Kidney (tissue), 14 donors: ENCODE data around the gene IL3RA. TPM values are rescaled to one million over a fixed set of nuclear protein-coding genes. Genes with fewer than 3 reads are reported as not detected.
"Not testable (repeated sequence)": the region's sequence is repeated elsewhere in the genome, so short reads cannot be mapped to it uniquely, and the experiment has no call there.

Experiments used
- DNase-seq, 5 donors: peaks; one replicate each; pipeline ENCODE4 v3.0.0-alpha.2; 2013 to 2020
- FAIRE-seq: peaks from 2 replicates; lab custom pipeline; 2012; peaks lifted over from hg19 to GRCh38; lab: Jason Lieb, UNC
- H3K27ac ChIP-seq, 2 donors: one replicate each; pipeline ENCODE4 v1.7.0; 2013; ENCODE audit warnings: low read depth in 2 of 2, low read length in 2 of 2, inconsistent platforms in 1 of 2
- H3K27me3 ChIP-seq: one replicate; pipeline ENCODE4 v1.7.1; 2013; ENCODE audit warnings: low read length, inconsistent platforms; ENCODE audit not compliant: control insufficient read depth, insufficient read depth
- H3K36me3 ChIP-seq, 3 donors: one replicate each; pipeline versions ENCODE4 v1.7.0 to v1.7.1; 2013; ENCODE audit warnings: low read length in 3 of 3, control low read depth in 1 of 3, inconsistent platforms in 1 of 3; ENCODE audit not compliant: insufficient read depth in 3 of 3, control insufficient read depth in 2 of 3
- H3K4me1 ChIP-seq, 3 donors: one replicate each; pipeline versions ENCODE4 v1.7.0 to v1.7.1; 2013; ENCODE audit warnings: low read length in 3 of 3, inconsistent platforms in 1 of 3, low read depth in 1 of 3; ENCODE audit not compliant: control insufficient read depth in 2 of 3, insufficient read depth in 2 of 3
- H3K4me3 ChIP-seq, 3 donors: one replicate each; pipeline versions ENCODE4 v1.7.0 to v1.8.1; 2013; ENCODE audit warnings: low read length in 3 of 3, control low read depth in 1 of 3, inconsistent platforms in 1 of 3
- H3K9ac ChIP-seq, 3 donors: one replicate each; pipeline versions ENCODE4 v1.7.0 to v1.7.1; 2013; ENCODE audit warnings: low read length in 3 of 3, control low read depth in 1 of 3, inconsistent platforms in 1 of 3
- H3K9me3 ChIP-seq, 3 donors: one replicate each; pipeline versions ENCODE4 v1.7.0 to v1.7.1; 2013; ENCODE audit warnings: low read length in 3 of 3, control low read depth in 1 of 3, inconsistent platforms in 1 of 3; ENCODE audit not compliant: control insufficient read depth in 2 of 3, insufficient read depth in 1 of 3
- intact Hi-C: fragments of 100-400 bp; cut with DNase I; formaldehyde crosslinking; loops from one replicate; pipeline ENCODE4 v1.11.1; 2022
- polyA plus RNA-seq: library from polyadenylated mRNA; stranded (reverse); fragments of 350-450 nt; fragmentation: Illumina TruSeq; extraction: RNeasy Lipid Tissue Mini Kit (QIAGEN cat#74804); gene quantifications from one replicate; pipeline ENCODE4 v1.2.3, GENCODE V29; 2014; ENCODE audit warnings: low read depth, low replicate concordance; ENCODE audit not compliant: insufficient read depth
- total RNA-seq: library from RNA; stranded (reverse); fragmentation: NEBNext Ultra II Directional; extraction: Animal tissue kit (Norgen Biotek cat#: 25700); gene quantifications from one replicate; pipeline ENCODE4 v1.2.1, GENCODE V29; 2021
- TF ChIP-seq, protein P1 (sequence below): IDR thresholded peaks from 3 replicates; pipeline ENCODE4 v1.5.1; 2012; ENCODE audit warnings: mild to moderate bottlenecking, moderate library complexity, borderline replicate concordance; ENCODE audit not compliant: insufficient read depth; ENCODE audit errors: extremely low read depth
- donor health status: control.
- donor health status: control.
- donor health status: control.
- donor health status: control.
- donor health status: control.
- donor health status: DM: yes; HTN: yes; CAD: no.
- donor health status: Normal renal cell carcinoma (clear cell type).

IL3RA gene
- total and polyA plus RNA-seq, 2 donors from 2014 or later = 4.6 to 10.2 TPM

DNA sequence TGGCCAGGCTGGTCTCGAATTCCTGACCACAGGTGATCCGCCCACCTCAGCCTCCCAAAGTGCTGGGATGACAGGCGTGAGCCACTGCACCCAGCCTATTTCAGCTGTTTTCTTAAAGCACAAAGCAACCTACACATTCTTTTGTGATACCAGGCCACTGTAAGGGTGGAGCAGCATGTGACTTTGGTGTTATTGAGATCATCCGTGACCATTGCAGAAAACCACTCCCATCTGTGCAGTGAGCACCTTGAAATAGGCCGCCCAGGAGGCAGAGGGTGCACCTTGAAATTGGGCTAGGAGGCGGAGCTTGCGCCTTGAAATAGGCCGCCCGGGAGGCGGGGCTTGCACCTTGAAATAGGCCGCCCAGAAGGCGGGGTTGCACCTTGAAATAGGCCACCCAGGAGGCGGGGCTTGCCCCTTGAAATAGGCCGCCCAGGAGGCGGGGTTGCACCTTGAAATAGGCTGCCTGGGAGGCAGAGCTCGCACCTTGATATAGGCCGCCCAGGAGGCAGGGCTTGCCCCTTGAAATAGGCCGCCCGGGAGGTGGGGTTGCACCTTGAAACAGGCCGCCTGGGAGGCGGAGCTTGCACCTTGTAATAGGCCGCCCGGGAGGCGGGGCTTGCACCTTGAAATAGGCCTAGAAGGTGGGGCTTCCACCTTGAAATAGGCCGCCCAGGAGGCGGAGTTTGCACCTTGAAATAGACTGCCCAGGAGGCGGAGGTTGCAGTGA is 64.3 kb downstream of the IL3RA start:
- Histone ChIP-seq H3K9ac (no peak overlapping the region), H3K4me1 (no peaks in the 10 kb centered on the region), H3K4me3 (no peak overlapping the region), H3K9me3 (peaks cover 0 to 12% (median 0%) of the 10 kb centered on the region in 3 donors), H3K27me3 (no peaks in the 10 kb centered on the region), H3K36me3 (peaks cover 24 to 33% (median 28%) of the 10 kb centered on the region in 3 donors), H3K27ac (no peak overlapping the region)
- TF ChIP-seq, protein P1, sequence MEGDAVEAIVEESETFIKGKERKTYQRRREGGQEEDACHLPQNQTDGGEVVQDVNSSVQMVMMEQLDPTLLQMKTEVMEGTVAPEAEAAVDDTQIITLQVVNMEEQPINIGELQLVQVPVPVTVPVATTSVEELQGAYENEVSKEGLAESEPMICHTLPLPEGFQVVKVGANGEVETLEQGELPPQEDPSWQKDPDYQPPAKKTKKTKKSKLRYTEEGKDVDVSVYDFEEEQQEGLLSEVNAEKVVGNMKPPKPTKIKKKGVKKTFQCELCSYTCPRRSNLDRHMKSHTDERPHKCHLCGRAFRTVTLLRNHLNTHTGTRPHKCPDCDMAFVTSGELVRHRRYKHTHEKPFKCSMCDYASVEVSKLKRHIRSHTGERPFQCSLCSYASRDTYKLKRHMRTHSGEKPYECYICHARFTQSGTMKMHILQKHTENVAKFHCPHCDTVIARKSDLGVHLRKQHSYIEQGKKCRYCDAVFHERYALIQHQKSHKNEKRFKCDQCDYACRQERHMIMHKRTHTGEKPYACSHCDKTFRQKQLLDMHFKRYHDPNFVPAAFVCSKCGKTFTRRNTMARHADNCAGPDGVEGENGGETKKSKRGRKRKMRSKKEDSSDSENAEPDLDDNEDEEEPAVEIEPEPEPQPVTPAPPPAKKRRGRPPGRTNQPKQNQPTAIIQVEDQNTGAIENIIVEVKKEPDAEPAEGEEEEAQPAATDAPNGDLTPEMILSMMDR = no peak
- DNase-seq = peak in 2 of 5 donors; percentile 66 to 68
- intact Hi-C loops = no loop called here
- no peak for FAIRE-seq

DNA sequence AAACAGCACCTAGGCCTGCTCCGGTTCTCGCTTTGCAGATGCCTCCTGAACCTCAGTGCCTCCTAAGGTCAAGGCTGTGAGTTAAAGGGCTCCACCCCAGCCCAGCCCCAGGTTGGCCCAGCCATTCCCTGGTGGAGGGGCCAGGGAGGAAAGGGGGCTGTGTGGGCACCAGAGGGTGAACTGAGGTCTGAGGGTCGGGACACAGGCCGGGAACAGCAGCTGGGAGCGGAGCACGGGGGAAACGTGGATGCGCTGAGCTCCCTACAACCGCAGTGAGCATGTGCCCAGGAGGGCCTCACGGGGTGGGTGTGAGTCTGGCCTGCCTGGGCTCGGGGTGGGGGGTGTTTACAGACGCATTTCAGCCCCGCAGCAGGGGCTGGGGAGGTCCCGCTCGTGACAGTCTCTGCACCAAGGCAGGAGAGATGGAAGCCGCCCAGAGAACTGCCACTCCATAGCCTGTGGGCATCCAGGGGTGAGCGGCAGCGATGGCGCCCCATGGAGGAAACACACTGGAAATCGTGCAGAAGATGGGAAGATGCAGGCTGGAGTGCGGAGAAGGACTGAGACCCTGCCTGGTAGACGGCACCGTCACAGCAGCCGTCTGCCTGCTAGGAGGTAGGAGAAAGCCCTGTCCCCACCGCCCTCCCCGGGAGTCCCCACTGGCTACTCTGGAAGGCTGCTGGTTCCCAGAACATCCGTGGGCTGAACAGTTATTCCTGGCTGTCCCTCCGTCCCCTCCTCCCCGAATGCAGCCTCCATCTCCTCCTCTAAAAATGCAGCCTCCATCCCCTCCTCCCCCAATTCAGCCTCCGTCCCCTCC is 65.2 kb downstream of the IL3RA start:
- DNase-seq (peak in 2 of 5 donors; percentile 42 to 78), FAIRE-seq (no peak)
- H3K9ac ChIP-seq = no peak overlapping the region
- H3K27ac ChIP-seq = no peak overlapping the region
- H3K9me3 ChIP-seq = peaks cover 0 to 15% (median 0%) of the 10 kb centered on the region in 3 donors
- no peaks in the 10 kb centered on the region for H3K27me3 ChIP-seq
- peaks cover 34 to 41% (median 36%) of the 10 kb centered on the region in 3 donors for H3K36me3 ChIP-seq
- TF ChIP-seq, protein P1 = no peak
- H3K4me3 ChIP-seq = no peak overlapping the region
- H3K4me1 ChIP-seq = no peaks in the 10 kb centered on the region
- intact Hi-C loops = no loop called here

GRCh38 chrX:1403228-1403627 is 66.6 kb downstream of the IL3RA start:
- Histone ChIP-seq H3K36me3 (peaks cover 40 to 48% (median 46%) of the 10 kb centered on the region in 3 donors), H3K9me3 (peaks cover 0 to 15% (median 0%) of the 10 kb centered on the region in 3 donors), H3K4me3 (no peak overlapping the region), H3K27ac (no peak overlapping the region), H3K4me1 (no peaks in the 10 kb centered on the region), H3K27me3 (no peaks in the 10 kb centered on the region), H3K9ac (no peak overlapping the region)
- intact Hi-C loops = no loop called here
- no peak for FAIRE-seq
- TF ChIP-seq, protein P1 = no peak
- peak in 2 of 5 donors; percentile 22 to 65 for DNase-seq

DNA sequence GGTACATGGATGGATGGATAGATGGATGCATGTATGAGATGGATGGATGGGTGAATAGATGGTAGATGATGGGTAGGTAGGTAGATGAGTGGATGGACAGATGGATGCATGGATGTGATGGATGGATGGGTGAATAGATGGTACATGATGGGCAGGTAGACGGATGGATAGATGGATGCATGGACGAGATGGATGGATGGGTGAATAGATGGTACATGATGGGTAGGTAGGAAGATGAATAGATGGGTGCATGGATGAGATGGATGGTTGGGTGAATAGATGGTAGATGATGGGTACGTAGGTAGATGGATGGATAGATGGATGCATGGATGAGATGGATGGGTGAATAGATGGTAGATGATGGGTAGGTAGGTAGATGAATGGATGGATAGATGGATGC is 67.3 kb downstream of the IL3RA start:
- FAIRE-seq, H3K4me1 ChIP-seq, intact Hi-C loops, H3K27me3 ChIP-seq, H3K9ac ChIP-seq, DNase-seq, H3K27ac ChIP-seq: not testable (repeated sequence)
- Histone ChIP-seq H3K4me3 (peak overlapping the region in 1 of 3 donors; percentile 23), H3K36me3 (peaks cover 40 to 48% (median 46%) of the 10 kb centered on the region in 3 donors), H3K9me3 (peaks cover 0 to 15% (median 0%) of the 10 kb centered on the region in 3 donors)

DNA sequence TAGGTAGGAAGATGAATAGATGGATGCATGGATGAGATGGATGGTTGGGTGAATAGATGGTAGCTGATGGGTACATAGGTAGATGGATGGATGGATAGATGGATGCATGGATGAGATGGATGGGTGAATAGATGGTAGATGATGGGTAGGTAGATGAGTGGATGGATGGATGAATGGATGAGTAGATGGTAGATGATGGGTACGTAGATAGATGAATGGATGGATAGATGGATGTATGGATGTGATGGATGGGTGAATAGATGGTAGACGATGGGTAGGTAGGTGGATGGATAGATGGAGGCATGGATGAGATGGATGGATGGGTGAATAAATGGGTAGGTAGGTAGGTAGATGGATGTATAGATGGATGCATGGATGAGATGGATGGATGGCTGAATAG is 69.2 kb downstream of the IL3RA start:
- H3K4me1 ChIP-seq, H3K27ac ChIP-seq, H3K27me3 ChIP-seq, DNase-seq, FAIRE-seq, H3K4me3 ChIP-seq, H3K9ac ChIP-seq, intact Hi-C loops: not testable (repeated sequence)
- Histone ChIP-seq H3K36me3 (peaks cover 40 to 45% (median 44%) of the 10 kb centered on the region in 3 donors), H3K9me3 (peaks cover 0 to 15% (median 0%) of the 10 kb centered on the region in 3 donors)
